ENCODE data around the gene WDR33. TPM values are rescaled to one million over a fixed set of nuclear protein-coding genes. Genes with fewer than 3 reads are reported as not detected.

Gene WDR33
- total RNA-seq, 1 donor from 2014 or later: 55.4 TPM

DNA sequence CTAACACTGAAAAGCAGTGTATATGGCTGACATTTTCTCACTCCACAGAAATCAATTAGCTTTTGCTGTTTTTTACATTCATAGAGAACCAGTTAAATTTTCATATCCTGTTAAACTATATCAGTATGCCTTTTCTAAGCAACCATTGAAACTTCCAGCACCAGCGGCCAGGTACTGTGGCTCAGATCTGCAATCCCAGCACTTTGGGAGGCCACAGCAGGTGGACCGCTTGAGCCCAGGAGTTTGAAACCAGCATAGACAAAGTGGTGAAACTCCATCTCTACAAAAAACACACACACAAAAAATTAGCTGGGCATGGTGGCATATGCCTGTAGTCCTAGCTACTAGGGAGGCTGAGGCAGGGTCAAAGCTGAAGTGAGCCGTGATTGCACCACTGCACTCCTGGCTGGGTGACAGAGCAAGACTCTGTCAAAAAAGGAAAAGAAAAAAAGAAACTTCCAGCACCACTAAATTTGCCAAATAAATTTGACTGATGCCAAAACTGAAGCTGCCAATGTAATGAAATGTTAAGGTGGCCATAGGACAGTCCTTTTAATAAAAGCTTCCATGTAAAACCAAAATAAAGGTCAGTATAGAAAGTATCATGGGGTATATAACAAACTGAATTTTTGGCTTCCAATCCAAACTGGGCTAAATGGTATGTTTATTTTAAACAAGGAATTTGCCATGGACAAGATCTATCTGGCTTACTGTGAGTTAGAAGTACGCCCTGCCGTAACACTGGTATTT is 106.2 kb downstream of the WDR33 start:
- TF ChIP-seq CTCF (IDR thresholded peaks at IDR 0.05): no peak
- Histone ChIP-seq H3K4me3 (no peak overlapping the region), H3K36me3 (peaks cover 46% of the 10 kb centered on the region), H3K27me3 (ENCODE audit: low read depth) (no peaks in the 10 kb centered on the region), H3K27ac (peak overlapping the region; percentile 48), H3K9me3 (no peaks in the 10 kb centered on the region), H3K4me1 (peaks cover 52% of the 10 kb centered on the region)
- intact Hi-C loops (cut with DNase I): no loop called here
- no peak for ATAC-seq
- no peak for DNase-seq

DNA sequence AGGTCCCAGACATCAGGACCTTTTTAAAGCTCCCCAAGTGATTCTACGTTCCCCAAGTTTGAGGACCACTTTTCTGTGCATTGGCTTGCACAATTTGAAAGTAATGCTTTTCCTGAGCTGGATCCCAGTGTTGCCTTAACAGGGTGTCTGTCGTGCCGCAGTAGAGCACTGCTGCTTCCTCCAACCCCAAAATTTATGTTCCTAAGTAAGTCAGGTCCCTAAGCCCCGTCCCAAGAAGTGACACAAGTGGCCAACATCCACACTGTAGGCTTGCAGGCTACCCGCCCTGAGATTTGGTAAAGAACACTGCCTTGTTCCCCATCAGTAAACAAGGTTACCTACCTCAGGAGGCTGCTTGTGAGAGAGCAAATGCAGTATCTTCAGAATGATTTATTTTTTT is 107.7 kb downstream of the WDR33 start:
- Histone ChIP-seq H3K27ac (no peak overlapping the region), H3K4me1 (peaks cover 52% of the 10 kb centered on the region), H3K4me3 (peak overlapping the region; percentile 70), H3K27me3 (ENCODE audit: low read depth) (no peaks in the 10 kb centered on the region), H3K36me3 (peaks cover 30% of the 10 kb centered on the region), H3K9me3 (no peaks in the 10 kb centered on the region)
- no peak for ATAC-seq
- DNase-seq: no peak
- no peak for TF ChIP-seq CTCF (IDR thresholded peaks at IDR 0.05)
- intact Hi-C loops (cut with DNase I): no loop called here

GRCh38 chr2:127702395-127703009 is 108.5 kb downstream of the WDR33 start:
- DNase-seq: no peak
- no peak for ATAC-seq
- H3K9me3 ChIP-seq: no peaks in the 10 kb centered on the region
- H3K27me3 ChIP-seq (ENCODE audit: low read depth): no peaks in the 10 kb centered on the region
- peaks cover 52% of the 10 kb centered on the region for H3K4me1 ChIP-seq
- H3K27ac ChIP-seq: peak overlapping the region; percentile 98
- peaks cover 22% of the 10 kb centered on the region for H3K36me3 ChIP-seq
- TF ChIP-seq CTCF (IDR thresholded peaks at IDR 0.05): no peak
- peak overlapping the region; percentile 70 for H3K4me3 ChIP-seq
- intact Hi-C loops (cut with DNase I): no loop called here

- intact Hi-C loops (cut with DNase I): no loop called here
- Histone ChIP-seq H3K4me1 (peaks cover 52% of the 10 kb centered on the region), H3K9me3 (no peaks in the 10 kb centered on the region), H3K4me3 (peak overlapping the region; percentile 70), H3K36me3 (peaks cover 17% of the 10 kb centered on the region), H3K27me3 (ENCODE audit: low read depth) (no peaks in the 10 kb centered on the region), H3K27ac (peak overlapping the region; percentile 98)
- ATAC-seq (peak; percentile 72 to 87), DNase-seq (peak; percentile 92)
- TF ChIP-seq CTCF (IDR thresholded peaks at IDR 0.05): peak; percentile 47
Observed at GRCh38 chr2:127701651-127702394, 109.1 kb downstream of the WDR33 start.

- TF ChIP-seq CTCF (IDR thresholded peaks at IDR 0.05): peak; percentile 7
- ATAC-seq: peak; percentile 92 to 95
- Histone ChIP-seq H3K27me3 (ENCODE audit: low read depth) (no peaks in the 10 kb centered on the region), H3K9me3 (no peaks in the 10 kb centered on the region), H3K27ac (peak within 1 kb of the TSS; percentile 98), H3K4me1 (peaks cover 47% of the 10 kb centered on the region), H3K36me3 (peaks cover 11% of the 10 kb centered on the region), H3K4me3 (peak within 1 kb of the TSS; percentile 70)
- peak; percentile 96 for DNase-seq
- intact Hi-C loops (cut with DNase I): no loop called here
Observed at GRCh38 chr2:127701193-127701650, 109.7 kb downstream of the WDR33 start, which contains the start of gene SFT2D3. Gene SFT2D3 (plus strand): TSS chr2:127701497. CDS start chr2:127701529, 32 bp downstream.
